ENCODE data around the gene NEURL4. TPM values are rescaled to one million over a fixed set of nuclear protein-coding genes. Genes with fewer than 3 reads are reported as not detected.

NEURL4 gene
- polyA plus RNA-seq, 1 of the 3 experiments (the other 2 are of a cell fraction) = 22.1 TPM

- no peak overlapping the region for H2AFZ ChIP-seq (ENCODE audit: low read depth)
- H3K9me2 ChIP-seq = no peaks in the 10 kb centered on the region
- H3K4me1 ChIP-seq (ENCODE audit: control insufficient read depth in 1 of 2, insufficient read depth in 2 of 2, low read depth in 1 of 2, low read length in 1 of 2) = peaks cover 0 to 7% of the 10 kb centered on the region in 2 experiments; a peak in 1 of 4 replicates
- H3K4me3 ChIP-seq (ENCODE audit: low read depth in 2 of 2, low read length in 1 of 2) = no peak overlapping the region; a peak in 1 of 4 replicates
- POLR2A ChIA-PET = no interaction called here
- 78% methylated on average over 3 of the region's 3 CpGs for WGBS (ENCODE audit: low lambda C conversion rate)
- no peaks in the 10 kb centered on the region for H3F3A ChIP-seq (replicated peaks; ENCODE audit: insufficient read depth)
- H3K27ac ChIP-seq (ENCODE audit: low read depth in 2 of 2, low read length in 1 of 2) = no peak overlapping the region
- no peak overlapping the region for H3K4me2 ChIP-seq
- CTCF ChIA-PET = interaction anchor here (0.6 to 8.4 kb wide), 17 partner anchors 9 to 279 kb away, joined by 3 to 55 read pairs (median 4); partner anchors contain the start of genes ACAP1, DVL2, GPS2 and SENP3
- no peaks in the 10 kb centered on the region for H3K27me3 ChIP-seq (ENCODE audit: insufficient read depth)
- H3K36me3 ChIP-seq (replicated peaks in 1 of 2; ENCODE audit: control insufficient read depth in 1 of 2, insufficient read depth in 2 of 2, low read length in 1 of 2) = peaks cover 5 to 58% of the 10 kb centered on the region in 2 experiments
- no peaks in the 10 kb centered on the region for H3K9me3 ChIP-seq
- no peak for DNase-seq
- no peaks in the 10 kb centered on the region for H4K20me1 ChIP-seq (ENCODE audit: insufficient read depth)
- H3K9ac ChIP-seq = no peak overlapping the region
- peaks cover 17% of the 10 kb centered on the region; the same call in 1 of the 2 replicates for H3K79me2 ChIP-seq (ENCODE audit: insufficient read depth)
- TF ChIP-seq EP300 (IDR thresholded peaks at IDR 0.05; ENCODE audit: borderline replicate concordance in 1 of 2, low read depth in 1 of 2, low read length in 1 of 2) = no peak
- no peak for TF ChIP-seq MAX (IDR thresholded peaks at IDR 0.05; ENCODE audit: low read depth)
- TF ChIP-seq GATA2 (CRISPR knock-in tag; IDR thresholded peaks at IDR 0.05) = no peak
- TF ChIP-seq CTCF (IDR thresholded peaks at IDR 0.05) = 0 out of 2 replicates have a peak, but pooled peaks have one; percentile 33
- TF ChIP-seq FOXJ3 (CRISPR knock-in tag; IDR thresholded peaks at IDR 0.05) = no peak
- no peak for TF ChIP-seq USF2 (IDR thresholded peaks at IDR 0.05; ENCODE audit: borderline replicate concordance, low read depth, low read length)
- no peak for TF ChIP-seq TCF12 (IDR thresholded peaks at IDR 0.05)
- no peak for TF ChIP-seq POLR2AphosphoS5 (IDR thresholded peaks at IDR 0.05; ENCODE audit: low read depth, low read length)
Observed at GRCh38 chr17:7324438-7324779, 4.7 kb downstream of the NEURL4 start.

GRCh38 chr17:7323731-7324437, 5.3 kb downstream of the NEURL4 start:
- ChIA-PET POLR2A (no interaction called here), CTCF (interaction anchor here (0.6 to 8.4 kb wide), 12 partner anchors 8 to 237 kb away, joined by 3 to 55 read pairs (median 4); partner anchors contain the start of genes ACAP1, GPS2 and SENP3)
- H3K4me1 ChIP-seq (ENCODE audit: control insufficient read depth in 1 of 2, insufficient read depth in 2 of 2, low read depth in 1 of 2, low read length in 1 of 2) = peaks cover 0 to 7% of the 10 kb centered on the region in 2 experiments; a peak in 1 of 4 replicates
- H3K27me3 ChIP-seq (ENCODE audit: insufficient read depth) = no peaks in the 10 kb centered on the region
- H2AFZ ChIP-seq (ENCODE audit: low read depth) = no peak overlapping the region
- no peak overlapping the region; a peak in 1 of 4 replicates for H3K4me3 ChIP-seq (ENCODE audit: low read depth in 2 of 2, low read length in 1 of 2)
- H4K20me1 ChIP-seq (ENCODE audit: insufficient read depth) = no peaks in the 10 kb centered on the region
- 86% methylated on average over 26 of the region's 39 CpGs for WGBS (ENCODE audit: low lambda C conversion rate)
- peak; percentile 90 for DNase-seq
- H3K9ac ChIP-seq = no peak overlapping the region
- no peaks in the 10 kb centered on the region for H3K9me2 ChIP-seq
- peaks cover 17% of the 10 kb centered on the region; the same call in 1 of the 2 replicates for H3K79me2 ChIP-seq (ENCODE audit: insufficient read depth)
- H3K9me3 ChIP-seq = no peaks in the 10 kb centered on the region
- no peak overlapping the region for H3K4me2 ChIP-seq
- H3F3A ChIP-seq (replicated peaks; ENCODE audit: insufficient read depth) = no peaks in the 10 kb centered on the region
- no peak overlapping the region for H3K27ac ChIP-seq (ENCODE audit: low read depth in 2 of 2, low read length in 1 of 2)
- peaks cover 5 to 61% of the 10 kb centered on the region in 2 experiments for H3K36me3 ChIP-seq (replicated peaks in 1 of 2; ENCODE audit: control insufficient read depth in 1 of 2, insufficient read depth in 2 of 2, low read length in 1 of 2)
- TF ChIP-seq GATA2 (CRISPR knock-in tag; IDR thresholded peaks at IDR 0.05) = no peak
- no peak for TF ChIP-seq ZBTB33 (IDR thresholded peaks at IDR 0.05; ENCODE audit: borderline replicate concordance, low read depth)
- TF ChIP-seq RXRA (IDR thresholded peaks at IDR 0.05; ENCODE audit: borderline replicate concordance, low read depth) = no peak
- TF ChIP-seq RCOR1 (IDR thresholded peaks at IDR 0.05; ENCODE audit: low read length) = no peak
- TF ChIP-seq CHD2 (IDR thresholded peaks at IDR 0.05; ENCODE audit: low read length, partially characterized antibody) = no peak
- TF ChIP-seq NFIC (IDR thresholded peaks at IDR 0.05; ENCODE audit: borderline replicate concordance) = no peak
- TF ChIP-seq REST (IDR thresholded peaks at IDR 0.05; ENCODE audit: low read depth, low read length) = no peak
- TF ChIP-seq SIN3A (IDR thresholded peaks at IDR 0.05; ENCODE audit: borderline replicate concordance, low read depth, low read length) = no peak
- TF ChIP-seq FOXM1 (IDR thresholded peaks at IDR 0.05; ENCODE audit: low read depth) = no peak
- no peak for TF ChIP-seq TCF12 (IDR thresholded peaks at IDR 0.05)

All from SK-N-SH (cell line).